MM.1S (cell line): ENCODE results near the gene NLRP8.

Experiments
- DNase-seq: peaks from one replicate; pipeline ENCODE4 v3.0.0-alpha.2; 2015
- H2AFZ ChIP-seq: fragments of 300-600 bp; sonication (generic); 2 replicates; pipeline ENCODE4 v1.6.0; 2016; ENCODE audit warnings: antibody characterized with exemption, low read length
- H3F3A ChIP-seq: fragments of 300-600 bp; sonication (generic); 2 replicates; pipeline ENCODE4 v1.6.1; 2016; ENCODE audit warnings: mild to moderate bottlenecking, antibody characterized with exemption, low read length, moderate library complexity, mixed read lengths; ENCODE audit not compliant: insufficient read depth
- H3K27ac ChIP-seq: fragments of 300-600 bp; sonication (generic); 2 replicates; pipeline ENCODE4 v1.5.1; 2016; ENCODE audit warnings: mild to moderate bottlenecking, low read length
- H3K27me3 ChIP-seq: fragments of 300-600 bp; sonication (generic); replicated peaks from 2 replicates; pipeline ENCODE4 v1.6.0; 2016; ENCODE audit warnings: low read length; ENCODE audit not compliant: insufficient read depth
- H3K36me3 ChIP-seq: fragments of 300-600 bp; sonication (generic); replicated peaks from 2 replicates; pipeline ENCODE4 v1.6.1; 2016; ENCODE audit warnings: mild to moderate bottlenecking, low read length, mixed read lengths; ENCODE audit not compliant: insufficient read depth
- H3K4me1 ChIP-seq: fragments of 300-600 bp; sonication (generic); 2 replicates; pipeline ENCODE4 v1.6.1; 2016; ENCODE audit warnings: low read length, mixed read lengths
- H3K4me2 ChIP-seq: fragments of 300-600 bp; sonication (generic); 2 replicates; pipeline ENCODE4 v1.6.0; 2016; ENCODE audit warnings: low read depth, low read length
- H3K4me3 ChIP-seq: fragments of 300-600 bp; sonication (generic); 2 replicates; pipeline ENCODE4 v1.5.1; 2016; ENCODE audit warnings: low read length, mixed read lengths
- H3K79me2 ChIP-seq: fragments of 300-600 bp; sonication (generic); 2 replicates; pipeline ENCODE4 v1.6.1; 2016; ENCODE audit warnings: mixed run types, low read length, mixed read lengths
- H3K9ac ChIP-seq: fragments of 300-600 bp; sonication (generic); 2 replicates; pipeline ENCODE4 v1.6.1; 2016; ENCODE audit warnings: low read length, mixed read lengths
- H3K9me2 ChIP-seq: fragments of 300-600 bp; sonication (generic); replicated peaks from 2 replicates; pipeline ENCODE4 v1.6.1; 2016; ENCODE audit warnings: mild to moderate bottlenecking, low read length, mixed read lengths; ENCODE audit not compliant: insufficient read depth
- H3K9me3 ChIP-seq: fragments of 300-600 bp; sonication (generic); replicated peaks from 2 replicates; pipeline ENCODE4 v1.6.1; 2016; ENCODE audit warnings: mild to moderate bottlenecking, low read length, mixed read lengths; ENCODE audit not compliant: insufficient read depth
- H4K20me1 ChIP-seq: fragments of 300-600 bp; sonication (generic); 2 replicates; pipeline ENCODE4 v1.6.1; 2016; ENCODE audit warnings: mild to moderate bottlenecking, low read length, moderate library complexity, mixed read lengths; ENCODE audit not compliant: insufficient read depth
- EZH2 ChIP-seq: fragments of 300-600 bp; sonication (generic); optimal IDR thresholded peaks from 2 replicates; pipeline ENCODE3; 2017; ENCODE audit warnings: low read depth, mild to moderate bottlenecking, antibody characterized with exemption, low read length, mixed read lengths
- EZH2phosphoT487 ChIP-seq: fragments of 300-600 bp; sonication (generic); IDR thresholded peaks from 2 replicates; pipeline ENCODE4 v1.6.1; 2018; ENCODE audit warnings: antibody characterized with exemption, low read length
- TF ChIP-seq, protein P1 (sequence below): fragments of 300-600 bp; sonication (generic); IDR thresholded peaks from 2 replicates; pipeline ENCODE4 v1.5.1; 2016; ENCODE audit warnings: antibody characterized with exemption, low read length, mixed read lengths

The NLRP8 gene

DNA sequence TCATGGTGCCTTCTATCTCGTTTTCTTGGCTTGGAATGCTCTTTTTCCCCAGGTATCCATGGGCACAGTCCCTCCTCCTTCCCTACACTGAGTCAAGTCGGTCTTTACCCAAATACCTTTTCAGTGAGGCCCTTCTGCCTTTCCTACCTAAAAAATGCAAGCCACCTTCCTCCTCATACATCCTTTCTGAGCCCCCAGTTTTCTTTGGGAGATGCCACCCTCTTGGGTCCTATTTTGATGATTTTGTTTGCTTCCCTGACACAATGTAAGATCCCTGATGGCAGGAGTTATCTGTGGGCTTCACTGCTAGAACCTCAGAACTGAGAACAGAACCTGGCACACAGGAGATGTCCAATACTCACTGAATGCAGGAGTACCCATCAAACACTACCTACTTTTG, 37.8 kb upstream of the NLRP8 start:
- H3K4me3 ChIP-seq = no peak overlapping the region
- H3K9me2 ChIP-seq = no peaks in the 10 kb centered on the region
- H4K20me1 ChIP-seq = no peaks in the 10 kb centered on the region
- no peaks in the 10 kb centered on the region for H3K36me3 ChIP-seq
- H2AFZ ChIP-seq = no peak overlapping the region
- H3K27ac ChIP-seq = no peak overlapping the region
- H3K27me3 ChIP-seq = no peaks in the 10 kb centered on the region
- no peak overlapping the region for H3K4me2 ChIP-seq
- DNase-seq = no peak
- no peak overlapping the region for H3K9ac ChIP-seq
- no peaks in the 10 kb centered on the region for H3K79me2 ChIP-seq
- H3K4me1 ChIP-seq = no peaks in the 10 kb centered on the region
- H3K9me3 ChIP-seq = no peaks in the 10 kb centered on the region
- TF ChIP-seq, protein P1, sequence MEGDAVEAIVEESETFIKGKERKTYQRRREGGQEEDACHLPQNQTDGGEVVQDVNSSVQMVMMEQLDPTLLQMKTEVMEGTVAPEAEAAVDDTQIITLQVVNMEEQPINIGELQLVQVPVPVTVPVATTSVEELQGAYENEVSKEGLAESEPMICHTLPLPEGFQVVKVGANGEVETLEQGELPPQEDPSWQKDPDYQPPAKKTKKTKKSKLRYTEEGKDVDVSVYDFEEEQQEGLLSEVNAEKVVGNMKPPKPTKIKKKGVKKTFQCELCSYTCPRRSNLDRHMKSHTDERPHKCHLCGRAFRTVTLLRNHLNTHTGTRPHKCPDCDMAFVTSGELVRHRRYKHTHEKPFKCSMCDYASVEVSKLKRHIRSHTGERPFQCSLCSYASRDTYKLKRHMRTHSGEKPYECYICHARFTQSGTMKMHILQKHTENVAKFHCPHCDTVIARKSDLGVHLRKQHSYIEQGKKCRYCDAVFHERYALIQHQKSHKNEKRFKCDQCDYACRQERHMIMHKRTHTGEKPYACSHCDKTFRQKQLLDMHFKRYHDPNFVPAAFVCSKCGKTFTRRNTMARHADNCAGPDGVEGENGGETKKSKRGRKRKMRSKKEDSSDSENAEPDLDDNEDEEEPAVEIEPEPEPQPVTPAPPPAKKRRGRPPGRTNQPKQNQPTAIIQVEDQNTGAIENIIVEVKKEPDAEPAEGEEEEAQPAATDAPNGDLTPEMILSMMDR = no peak
- TF ChIP-seq EZH2phosphoT487 (no peak), EZH2 (no peak)
- no peaks in the 10 kb centered on the region for H3F3A ChIP-seq

DNA sequence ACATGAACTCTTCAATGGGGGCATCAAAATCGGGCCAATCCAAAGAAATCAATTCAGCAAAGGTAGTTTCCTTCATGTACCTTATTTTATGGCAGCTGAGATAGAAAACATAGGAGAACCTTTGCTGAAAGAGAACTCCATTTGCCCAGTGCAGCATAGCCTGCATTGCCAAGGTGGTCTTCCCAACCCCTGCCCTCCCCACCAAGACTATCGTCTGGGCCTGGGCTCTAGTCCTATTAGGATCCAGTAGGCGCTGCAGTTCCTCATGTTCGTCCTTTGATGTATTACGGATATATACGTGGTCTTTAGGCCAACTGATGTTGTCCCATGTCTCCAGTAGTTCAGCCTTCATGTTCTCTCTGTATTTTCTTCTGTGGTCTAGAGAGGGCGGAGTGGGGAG, 34.7 kb upstream of the NLRP8 start:
- Histone ChIP-seq H3K9me3 (no peaks in the 10 kb centered on the region), H3K4me2 (no peak overlapping the region), H4K20me1 (no peaks in the 10 kb centered on the region), H3K27me3 (no peaks in the 10 kb centered on the region), H3K36me3 (no peaks in the 10 kb centered on the region), H2AFZ (no peak overlapping the region), H3K4me1 (no peaks in the 10 kb centered on the region), H3K9ac (no peak overlapping the region), H3K27ac (no peak overlapping the region), H3K79me2 (no peaks in the 10 kb centered on the region), H3K4me3 (no peak overlapping the region), H3K9me2 (no peaks in the 10 kb centered on the region), H3F3A (no peaks in the 10 kb centered on the region)
- no peak for TF ChIP-seq EZH2phosphoT487
- TF ChIP-seq, protein P1 = no peak
- no peak for TF ChIP-seq EZH2
- no peak for DNase-seq

DNA sequence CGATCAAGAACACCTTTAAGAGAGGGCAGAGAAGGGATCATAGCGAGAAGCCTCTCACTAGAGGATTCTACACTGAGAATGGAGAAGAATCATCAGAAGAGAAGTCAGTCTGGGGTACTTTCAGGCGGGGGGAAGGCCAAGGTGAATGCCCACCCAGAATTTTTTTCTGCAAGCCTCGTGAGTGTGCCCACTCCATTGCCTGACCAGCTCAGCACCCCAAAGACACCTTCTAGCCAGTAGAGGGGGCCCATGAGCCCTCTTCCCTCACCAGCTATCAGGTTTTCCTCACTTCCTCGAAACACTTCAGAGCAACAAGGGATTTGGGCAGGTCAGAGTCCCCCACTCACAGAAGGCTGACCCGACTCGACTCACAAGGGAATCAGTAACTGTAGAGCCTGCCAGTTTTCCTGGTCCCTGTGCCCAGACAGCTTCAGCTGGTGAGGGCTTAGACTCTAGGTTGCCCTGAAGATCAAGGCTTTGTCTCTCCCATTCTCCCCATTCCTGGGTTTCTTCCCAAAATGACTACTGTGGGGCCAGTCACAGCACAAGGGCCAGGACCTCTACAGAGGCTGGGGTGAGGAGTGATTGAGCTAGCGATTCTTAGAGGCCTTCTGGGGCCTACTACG, 33.9 kb upstream of the NLRP8 start:
- no peak for DNase-seq
- TF ChIP-seq EZH2 = no peak
- TF ChIP-seq, protein P1 = peak; percentile 48
- no peak for TF ChIP-seq EZH2phosphoT487
- Histone ChIP-seq H3K36me3 (no peaks in the 10 kb centered on the region), H3K4me2 (no peak overlapping the region), H2AFZ (no peak overlapping the region), H4K20me1 (no peaks in the 10 kb centered on the region), H3K9me3 (no peaks in the 10 kb centered on the region), H3K9ac (no peak overlapping the region), H3F3A (no peaks in the 10 kb centered on the region), H3K27ac (no peak overlapping the region), H3K9me2 (no peaks in the 10 kb centered on the region), H3K4me3 (no peak overlapping the region), H3K4me1 (no peaks in the 10 kb centered on the region), H3K79me2 (no peaks in the 10 kb centered on the region), H3K27me3 (no peaks in the 10 kb centered on the region)
